LNCaP clone FGC (cell line): ENCODE data around the gene ST8SIA4.

Experiments
- DNase-seq: peaks from one replicate; pipeline ENCODE4 v3.0.0-alpha.2; 2011; ENCODE audit warnings: low read depth
- H3K4me3 ChIP-seq: 2 replicates; pipeline ENCODE4 v1.5.1; 2011; ENCODE audit warnings: mild to moderate bottlenecking, low read depth, low read length, control low read depth
- CTCF ChIP-seq: IDR thresholded peaks from 2 replicates; pipeline ENCODE4 v1.5.1; 2012; ENCODE audit warnings: mild to moderate bottlenecking; ENCODE audit not compliant: control insufficient read depth, insufficient read depth; ENCODE audit errors: extremely low read depth

Gene ST8SIA4

GRCh38 chr5:100898504-100899346 is 4.4 kb downstream of the ST8SIA4 start:
- DNase-seq: no peak
- H3K4me3 ChIP-seq: no peak overlapping the region
- no peak for TF ChIP-seq CTCF

GRCh38 chr5:100896054-100896453 is 7.0 kb downstream of the ST8SIA4 start:
- no peak for DNase-seq
- no peak overlapping the region for H3K4me3 ChIP-seq
- TF ChIP-seq CTCF: no peak

- no peak overlapping the region for H3K4me3 ChIP-seq
- no peak for TF ChIP-seq CTCF
- no peak for DNase-seq
Measured at GRCh38 chr5:100890461-100891008, 12.5 kb downstream of the ST8SIA4 start.

- TF ChIP-seq CTCF: no peak
- DNase-seq: no peak
- no peak overlapping the region for H3K4me3 ChIP-seq
Measured at GRCh38 chr5:100889896-100890295, 13.2 kb downstream of the ST8SIA4 start.

GRCh38 chr5:100889165-100889743 is 13.8 kb downstream of the ST8SIA4 start:
- DNase-seq: no peak
- no peak overlapping the region for H3K4me3 ChIP-seq
- no peak for TF ChIP-seq CTCF

- no peak for DNase-seq
- no peak overlapping the region for H3K4me3 ChIP-seq
- TF ChIP-seq CTCF: no peak
Measured at GRCh38 chr5:100877274-100877673, 25.8 kb downstream of the ST8SIA4 start.
